A549 treated with GW870086 at 1 μM for 4 hours (cell line): ENCODE data around the gene TNFAIP2. TPM values are rescaled to one million over a fixed set of nuclear protein-coding genes. Genes with fewer than 3 reads are reported as not detected.

ENCODE experiments used
- total RNA-seq: library from RNA; stranded (reverse); fragments of 200-300 nt; extraction: Qiagen RNA extraction; gene quantifications from 5 replicates; pipeline ENCODE4 v1.2.3, GENCODE V29; 2022; ENCODE audit warnings: low read depth

TNFAIP2 gene, protein sequence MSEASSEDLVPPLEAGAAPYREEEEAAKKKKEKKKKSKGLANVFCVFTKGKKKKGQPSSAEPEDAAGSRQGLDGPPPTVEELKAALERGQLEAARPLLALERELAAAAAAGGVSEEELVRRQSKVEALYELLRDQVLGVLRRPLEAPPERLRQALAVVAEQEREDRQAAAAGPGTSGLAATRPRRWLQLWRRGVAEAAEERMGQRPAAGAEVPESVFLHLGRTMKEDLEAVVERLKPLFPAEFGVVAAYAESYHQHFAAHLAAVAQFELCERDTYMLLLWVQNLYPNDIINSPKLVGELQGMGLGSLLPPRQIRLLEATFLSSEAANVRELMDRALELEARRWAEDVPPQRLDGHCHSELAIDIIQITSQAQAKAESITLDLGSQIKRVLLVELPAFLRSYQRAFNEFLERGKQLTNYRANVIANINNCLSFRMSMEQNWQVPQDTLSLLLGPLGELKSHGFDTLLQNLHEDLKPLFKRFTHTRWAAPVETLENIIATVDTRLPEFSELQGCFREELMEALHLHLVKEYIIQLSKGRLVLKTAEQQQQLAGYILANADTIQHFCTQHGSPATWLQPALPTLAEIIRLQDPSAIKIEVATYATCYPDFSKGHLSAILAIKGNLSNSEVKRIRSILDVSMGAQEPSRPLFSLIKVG
- total RNA-seq: 317 to 361 TPM (median 346 TPM) in 5 replicates

DNA sequence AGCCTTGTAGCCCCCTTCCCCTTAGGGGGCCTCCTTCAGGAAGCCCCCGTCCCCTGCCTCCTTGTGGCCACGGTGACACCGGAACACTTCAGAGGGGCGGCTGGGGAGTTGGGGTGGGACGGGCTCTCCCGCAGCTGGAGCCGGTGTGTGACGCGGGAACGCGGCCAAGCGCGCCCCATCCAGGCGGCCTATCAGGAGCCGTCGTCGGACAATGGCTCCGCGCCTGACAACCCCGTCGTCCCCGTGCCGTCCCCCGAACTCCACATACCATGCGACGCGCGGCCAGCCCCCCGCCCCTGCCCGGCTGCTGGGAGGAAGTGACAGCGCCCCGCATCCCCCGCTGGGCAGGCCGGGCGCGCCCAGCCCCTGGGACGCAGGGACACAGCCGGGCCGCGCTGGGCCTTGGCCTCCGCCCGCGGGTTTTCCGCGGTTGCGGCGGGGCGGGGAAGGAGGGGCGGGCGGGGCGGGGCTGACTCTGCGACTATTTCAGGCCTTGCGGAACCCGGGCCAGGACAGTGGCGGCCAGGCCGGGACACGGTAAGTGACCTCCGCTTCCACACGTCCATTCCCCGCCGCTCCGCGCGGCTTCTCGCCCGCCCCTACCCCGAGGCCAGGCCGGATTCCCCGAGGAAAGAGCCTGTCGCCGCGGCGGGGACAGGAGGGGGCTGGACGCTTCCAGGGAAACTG lies at the start of gene TNFAIP2:
Gene TNFAIP2 (plus strand): TSS at position 515 of the 687 bp plus-strand sequence. CDS start 2,997 bp downstream, outside the sequence.

DNA sequence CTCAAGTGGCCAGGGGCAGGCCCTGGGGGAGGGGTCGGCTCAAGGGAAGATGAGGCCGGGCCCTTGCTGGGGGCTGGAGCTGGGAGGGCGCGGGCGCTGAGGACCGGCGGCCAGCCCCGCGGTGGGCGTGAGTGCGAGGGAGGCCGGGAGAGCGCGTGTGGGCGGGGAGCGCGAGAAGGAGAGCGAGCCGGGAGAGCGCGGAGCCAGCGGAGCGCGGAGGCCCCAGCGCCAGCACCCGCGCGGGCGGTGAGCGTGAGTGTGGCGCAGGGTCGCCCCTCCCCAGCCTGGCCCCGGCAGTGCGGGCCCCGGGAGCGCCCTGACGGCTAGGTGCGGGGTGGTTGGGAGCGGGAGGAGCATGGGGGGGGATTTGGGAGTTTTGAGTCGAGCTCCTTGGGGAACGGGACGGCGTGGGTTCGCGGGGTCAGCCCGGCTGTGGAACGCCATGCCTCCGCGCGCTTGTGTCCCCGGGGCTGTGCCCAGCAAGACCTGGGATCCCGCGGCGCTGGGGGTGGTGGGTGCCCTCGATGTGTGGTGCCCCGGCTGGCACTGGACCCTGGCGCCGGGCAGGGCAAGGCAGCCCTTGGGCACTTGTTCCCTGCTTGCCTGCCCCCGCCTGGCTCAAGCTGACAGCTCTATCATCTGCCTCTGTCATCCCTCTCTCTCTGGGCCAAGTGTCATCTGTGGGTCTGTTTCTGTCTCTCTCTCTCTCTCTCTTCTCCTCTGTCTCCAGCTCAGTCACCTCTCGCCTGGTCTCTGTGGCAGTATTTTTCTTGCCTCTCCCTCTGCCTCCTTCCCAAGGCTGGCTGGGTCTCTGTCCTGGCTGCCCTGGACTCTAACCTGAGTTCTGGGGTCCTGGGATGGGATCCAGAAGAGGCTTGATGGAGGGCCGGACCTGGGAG lies 39.0 kb upstream of the TNFAIP2 start, which contains the start of gene LBHD2:
Gene LBHD2 (plus strand): TSS at position 190 of the 899 bp plus-strand sequence. CDS start 1,803 bp downstream, outside the sequence.

DNA sequence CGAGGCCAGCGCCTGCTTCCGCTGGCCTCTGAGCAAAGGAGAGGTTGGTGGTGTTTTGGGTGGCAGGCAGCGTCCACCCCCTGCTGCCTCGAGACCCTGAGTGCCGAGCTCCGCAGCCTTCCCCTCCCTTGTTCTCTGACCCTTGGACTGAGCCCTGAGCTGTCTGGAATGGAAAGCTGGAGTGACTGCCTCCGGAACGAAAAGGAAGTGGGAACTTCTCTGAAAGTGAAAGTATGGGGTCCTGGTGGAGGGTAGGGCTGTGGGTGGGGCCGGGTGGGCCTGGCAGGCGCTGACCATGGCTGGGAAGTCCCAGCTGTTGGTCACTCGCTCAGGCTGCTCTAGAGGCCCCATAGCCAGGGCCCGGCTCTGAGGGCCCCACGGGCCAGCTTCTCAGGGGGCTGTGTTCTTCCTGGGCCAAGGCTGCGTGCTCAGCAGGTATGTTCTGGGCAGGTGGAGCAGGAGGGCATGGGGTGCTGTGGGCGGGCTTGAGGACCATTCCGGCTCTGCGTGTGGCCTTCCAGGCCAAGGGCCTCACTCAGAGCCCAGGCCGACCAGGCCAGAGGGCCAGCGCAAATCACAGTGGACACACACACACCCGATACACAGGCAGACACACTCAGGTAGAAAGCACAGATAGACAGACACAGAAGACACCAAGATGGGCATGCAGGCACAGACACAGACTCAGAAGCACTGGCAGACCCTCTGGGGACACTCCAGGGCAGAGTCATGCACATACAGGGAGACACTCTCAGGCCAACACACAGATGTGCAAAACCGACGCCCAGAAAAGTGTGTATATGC lies 28.7 kb upstream of the TNFAIP2 start, which contains the start of gene EXOC3L4:
Gene EXOC3L4 (plus strand): TSS at position 320 of the 804 bp plus-strand sequence. CDS start 5,495 bp downstream, outside the sequence.

Other genes starting within 250 kb of the TNFAIP2 start
- 0.24 to 0.56 TPM (median 0.39 TPM) in 5 replicates for gene AMN, start 200.8 kb upstream of the TNFAIP2 start, total RNA-seq
- gene CDC42BPB, start 65.9 kb upstream of the TNFAIP2 start, total RNA-seq: 58.4 to 85.0 TPM (median 79.3 TPM) in 5 replicates
- gene LBHD2, start 39.3 kb upstream of the TNFAIP2 start, total RNA-seq: not detected in 5 replicates
- 0.82 to 2.4 TPM (median 1.8 TPM) in 5 replicates for gene EXOC3L4, start 28.7 kb upstream of the TNFAIP2 start, total RNA-seq
- gene EIF5, start 210.8 kb downstream of the TNFAIP2 start, total RNA-seq: 213 to 282 TPM (median 252 TPM) in 5 replicates